Measurements from ENCODE around the gene ARHGAP4. TPM values are rescaled to one million over a fixed set of nuclear protein-coding genes. Genes with fewer than 3 reads are reported as not detected.

ARHGAP4 gene
- total RNA-seq (10 to 100 TPM; 13.4 to 22.9 (median 14.9) TPM), polyA plus RNA-seq (20.5 TPM)
- long read RNA-seq, donor 1, transcript ARHGAP4-201 (22 exons, 3,235 nt), result major isoform, 10 of 33 reads
- long read RNA-seq, donor 1, partial matches to known transcripts, result 11 of 33 reads
- long read RNA-seq, donor 1, other reads (novel, unspliced or antisense), result 11 of 33 reads
- long read RNA-seq, donor 2, transcript ARHGAP4-201 (22 exons, 3,235 nt), result major isoform, 6 of 22 reads
- long read RNA-seq, donor 2, partial matches to known transcripts, result 2 of 22 reads
- long read RNA-seq, donor 2, other reads (novel, unspliced or antisense), result 13 of 22 reads
- long read RNA-seq, donor 3, transcript ARHGAP4-201 (22 exons, 3,235 nt), result major isoform, 28 of 71 reads
- long read RNA-seq, donor 3, partial matches to known transcripts, result 20 of 71 reads
- long read RNA-seq, donor 3, other reads (novel, unspliced or antisense), result 22 of 71 reads
- long read RNA-seq, donor 4, transcript ARHGAP4-201 (22 exons, 3,235 nt), result major isoform, 6 of 17 reads
- long read RNA-seq, donor 4, partial matches to known transcripts, result 2 of 17 reads
- long read RNA-seq, donor 4, other reads (novel, unspliced or antisense), result 8 of 17 reads

- Histone ChIP-seq H3K4me1 (ENCODE audit: control insufficient read depth, insufficient read depth, low read length) (peaks cover 7% of the 10 kb centered on the region), H3K4me3 (ENCODE audit: low read length) (peak within 1 kb of the TSS; percentile 5), H3K27me3 (ENCODE audit: control insufficient read depth, insufficient read depth) (no peaks in the 10 kb centered on the region), H3K27ac (ENCODE audit: low read length) (peak within 1 kb of the TSS; percentile 99), H3K9me3 (ENCODE audit: control insufficient read depth, low read length) (no peaks in the 10 kb centered on the region)
- ATAC-seq (no peak), DNase-seq (peak in 2 of 3 donors; percentile 62 to 66)
- intact Hi-C loops (cut with DNase I), result loop anchor here in 1 of 4 donors (10.0 kb wide), 1 partner anchor 131 kb away; the partner anchor contains the start of genes IDH3G and SSR4
- 16% methylated on average over 53 of the region's 59 CpGs for WGBS
These were observed at the start of gene ARHGAP4 for GRCh38 chrX:153925739-153926551. Gene ARHGAP4, minus strand, starts transcription at chrX:153926264. Its CDS starts 62 bp downstream, at chrX:153926202.

GRCh38 chrX:153974726-153975286, 48.7 kb upstream of the ARHGAP4 start:
- H3K4me3 ChIP-seq (ENCODE audit: low read length), result no peak overlapping the region
- peaks cover 8% of the 10 kb centered on the region for H3K4me1 ChIP-seq (ENCODE audit: control insufficient read depth, insufficient read depth, low read length)
- ATAC-seq, result no peak
- no peaks in the 10 kb centered on the region for H3K9me3 ChIP-seq (ENCODE audit: control insufficient read depth, low read length)
- H3K27me3 ChIP-seq (ENCODE audit: control insufficient read depth, insufficient read depth), result no peaks in the 10 kb centered on the region
- H3K27ac ChIP-seq (ENCODE audit: low read length), result peak overlapping the region; percentile 7
- intact Hi-C loops (cut with DNase I), result no loop called here
- no peak for DNase-seq
- 75% methylated on average over 3 of the region's 3 CpGs for WGBS

- ATAC-seq (no peak), DNase-seq (peak in 1 of 3 donors; percentile 62)
- Histone ChIP-seq H3K27me3 (ENCODE audit: control insufficient read depth, insufficient read depth) (no peaks in the 10 kb centered on the region), H3K27ac (ENCODE audit: low read length) (peak overlapping the region; percentile 93), H3K9me3 (ENCODE audit: control insufficient read depth, low read length) (no peaks in the 10 kb centered on the region), H3K4me1 (ENCODE audit: control insufficient read depth, insufficient read depth, low read length) (peaks cover 8% of the 10 kb centered on the region), H3K4me3 (ENCODE audit: low read length) (no peak overlapping the region)
- 66% methylated on average over 14 of the region's 14 CpGs for WGBS
- intact Hi-C loops (cut with DNase I), result no loop called here
These were observed 48.1 kb upstream of the ARHGAP4 start for GRCh38 chrX:153974003-153974725.

DNA sequence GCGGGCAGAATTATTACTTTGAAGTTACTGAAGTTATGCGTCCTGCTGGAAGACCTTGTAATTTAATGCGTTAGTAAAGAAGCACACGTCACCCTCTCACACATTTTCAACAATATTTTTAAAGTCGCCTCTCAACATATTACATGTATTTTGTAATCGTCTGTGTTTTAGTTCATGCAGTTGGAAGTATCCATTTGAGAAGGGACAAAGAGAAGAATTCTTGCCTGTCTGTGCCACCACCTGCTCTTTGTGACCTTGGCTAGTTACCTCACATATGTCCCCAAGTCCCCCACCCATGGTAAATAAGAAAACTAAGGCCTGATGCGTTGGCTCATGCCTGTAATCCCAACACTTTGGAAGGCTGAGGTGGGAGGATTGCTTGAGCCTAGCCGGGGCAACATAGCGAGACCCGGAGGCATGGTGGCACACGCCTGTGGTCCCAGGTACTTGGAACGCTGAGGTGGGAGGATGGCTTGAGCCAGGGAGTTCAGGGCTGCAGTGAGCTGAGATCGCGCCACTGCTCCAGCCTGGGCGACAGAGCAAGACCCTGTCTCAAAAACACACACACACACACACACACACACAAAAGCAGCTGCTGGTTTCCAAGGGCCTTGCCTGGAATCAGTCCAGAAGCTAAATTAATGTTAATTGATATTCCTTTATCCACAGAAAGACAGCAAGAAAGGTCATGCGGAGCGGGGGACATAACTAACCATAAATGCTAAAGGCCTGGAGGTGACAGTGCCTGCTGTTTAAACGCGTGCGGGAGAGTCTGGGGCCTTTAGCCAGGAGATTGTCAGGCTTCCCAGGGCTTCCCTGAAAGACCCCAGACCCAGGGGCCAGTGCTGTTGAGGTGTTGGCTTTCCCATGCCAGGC, 47.3 kb upstream of the ARHGAP4 start:
- peaks cover 8% of the 10 kb centered on the region for H3K4me1 ChIP-seq (ENCODE audit: control insufficient read depth, insufficient read depth, low read length)
- no peaks in the 10 kb centered on the region for H3K9me3 ChIP-seq (ENCODE audit: control insufficient read depth, low read length)
- intact Hi-C loops (cut with DNase I), result no loop called here
- H3K4me3 ChIP-seq (ENCODE audit: low read length), result peak overlapping the region; percentile 78
- peak overlapping the region; percentile 96 for H3K27ac ChIP-seq (ENCODE audit: low read length)
- no peak for ATAC-seq
- WGBS, result 26% methylated on average over 20 of the region's 20 CpGs
- no peaks in the 10 kb centered on the region for H3K27me3 ChIP-seq (ENCODE audit: control insufficient read depth, insufficient read depth)
- peak in 1 of 3 donors; percentile 49 for DNase-seq

GRCh38 chrX:153972368-153973126, 46.5 kb upstream of the ARHGAP4 start, which contains the start of gene TMEM187:
Gene TMEM187, plus strand, starts transcription at chrX:153972754. Its CDS starts 9,309 bp downstream, at chrX:153982063.
- ATAC-seq (peak; percentile 67 to 76), DNase-seq (peak; percentile 90 to 96 (median 92))
- Histone ChIP-seq H3K9me3 (ENCODE audit: control insufficient read depth, low read length) (no peaks in the 10 kb centered on the region), H3K4me1 (ENCODE audit: control insufficient read depth, insufficient read depth, low read length) (peaks cover 12% of the 10 kb centered on the region), H3K27me3 (ENCODE audit: control insufficient read depth, insufficient read depth) (no peaks in the 10 kb centered on the region), H3K4me3 (ENCODE audit: low read length) (peak within 1 kb of the TSS; percentile 78), H3K27ac (ENCODE audit: low read length) (peak within 1 kb of the TSS; percentile 96)
- WGBS, result under 1% methylated on average over 75 of the region's 103 CpGs
- intact Hi-C loops (cut with DNase I), result no loop called here

DNA sequence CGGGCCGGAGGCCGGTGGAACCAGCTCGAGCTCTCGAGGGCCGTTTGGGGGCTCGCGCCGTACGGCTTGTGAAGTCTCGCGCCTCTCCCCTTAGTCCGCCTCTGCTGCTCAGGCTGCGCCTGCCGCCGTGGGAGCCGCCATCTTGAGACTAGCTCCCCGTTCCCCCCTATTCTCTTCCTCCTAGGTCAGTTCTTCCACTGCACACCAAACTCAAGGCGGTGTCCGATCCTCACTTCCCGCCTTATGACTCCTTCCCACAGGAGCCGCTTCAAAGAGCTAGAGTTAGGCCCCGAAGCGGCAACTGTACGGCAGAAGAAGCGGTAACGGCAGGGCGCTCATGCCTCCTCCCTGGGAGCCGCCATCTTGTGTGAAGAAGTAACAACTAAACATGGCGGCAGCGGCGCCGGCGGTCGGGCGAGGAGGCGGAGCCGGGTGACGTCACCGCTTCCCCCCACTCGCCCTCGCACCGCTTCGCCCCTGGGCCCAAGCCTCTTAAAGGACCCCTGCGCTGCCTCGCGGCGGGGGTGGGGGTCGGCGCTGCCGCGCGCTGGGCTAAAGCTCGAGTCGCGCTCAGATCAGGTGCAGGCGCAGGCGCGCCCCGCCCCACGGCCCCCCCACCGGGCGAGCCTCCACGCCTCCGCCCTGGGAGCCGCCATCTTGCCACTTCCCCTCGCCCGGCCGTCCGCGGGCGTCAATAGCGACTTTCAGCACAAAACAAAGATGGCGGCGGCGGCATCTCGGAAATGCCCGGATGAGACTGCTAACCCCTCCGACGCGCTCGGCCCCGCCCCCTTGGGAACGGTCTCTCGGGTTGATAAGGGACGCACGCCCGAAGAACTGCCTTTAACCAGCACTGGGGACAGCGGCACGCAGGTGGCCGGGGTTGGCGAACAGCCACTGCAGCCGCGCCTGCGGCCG, 45.6 kb upstream of the ARHGAP4 start, which contains the start of gene HCFC1:
HCFC1 (minus strand) TSS at position 369 of the 918 bp plus-strand sequence. CDS start 978 bp downstream, outside the sequence.
- under 1% methylated on average over 95 of the region's 96 CpGs for WGBS
- no peaks in the 10 kb centered on the region for H3K27me3 ChIP-seq (ENCODE audit: control insufficient read depth, insufficient read depth)
- H3K27ac ChIP-seq (ENCODE audit: low read length), result peak within 1 kb of the TSS; percentile 96
- peaks cover 17% of the 10 kb centered on the region for H3K4me1 ChIP-seq (ENCODE audit: control insufficient read depth, insufficient read depth, low read length)
- no peaks in the 10 kb centered on the region for H3K9me3 ChIP-seq (ENCODE audit: control insufficient read depth, low read length)
- DNase-seq (peak; percentile 95 to 98 (median 97)), ATAC-seq (peak; percentile 79 to 82)
- peak within 1 kb of the TSS; percentile 78 for H3K4me3 ChIP-seq (ENCODE audit: low read length)
- intact Hi-C loops (cut with DNase I), result no loop called here

- ATAC-seq, result peak; percentile 80 to 84
- under 1% methylated on average over 34 of the region's 34 CpGs for WGBS
- intact Hi-C loops (cut with DNase I), result no loop called here
These were observed 45.0 kb upstream of the ARHGAP4 start for GRCh38 chrX:153971124-153971449.

GRCh38 chrX:153970357-153971123, 44.5 kb upstream of the ARHGAP4 start:
- ATAC-seq (peak; percentile 30 to 34), DNase-seq (peak in 1 of 3 donors; percentile 78)
- no peaks in the 10 kb centered on the region for H3K27me3 ChIP-seq (ENCODE audit: control insufficient read depth, insufficient read depth)
- intact Hi-C loops (cut with DNase I), result no loop called here
- H3K27ac ChIP-seq (ENCODE audit: low read length), result peak overlapping the region; percentile 96
- peaks cover 17% of the 10 kb centered on the region for H3K4me1 ChIP-seq (ENCODE audit: control insufficient read depth, insufficient read depth, low read length)
- H3K4me3 ChIP-seq (ENCODE audit: low read length), result peak overlapping the region; percentile 78
- WGBS, result under 1% methylated on average over 49 of the region's 49 CpGs
- no peaks in the 10 kb centered on the region for H3K9me3 ChIP-seq (ENCODE audit: control insufficient read depth, low read length)

More at GRCh38 chrX:153971124-153971449, 45.0 kb upstream of the ARHGAP4 start:
- peaks cover 17% of the 10 kb centered on the region for H3K4me1 ChIP-seq (ENCODE audit: control insufficient read depth, insufficient read depth, low read length)
- H3K9me3 ChIP-seq (ENCODE audit: control insufficient read depth, low read length), result no peaks in the 10 kb centered on the region
- peak overlapping the region; percentile 78 for H3K4me3 ChIP-seq (ENCODE audit: low read length)
- H3K27me3 ChIP-seq (ENCODE audit: control insufficient read depth, insufficient read depth), result no peaks in the 10 kb centered on the region
- peak overlapping the region; percentile 96 for H3K27ac ChIP-seq (ENCODE audit: low read length)
- DNase-seq, result peak; percentile 92 to 97 (median 94)

Measured in right cardiac atrium (tissue), 5 donors.